ENCODE measurements around the gene FRY. TPM values are rescaled to one million over a fixed set of nuclear protein-coding genes. Genes with fewer than 3 reads are reported as not detected.

The FRY gene
- total RNA-seq, 2 experiments from 2014 or later = 1.2 to 1.5 TPM

- Mint-ChIP-seq H3K4me3 (no peak overlapping the region), H3K27ac (no peak overlapping the region), H3K36me3 (no peaks in the 10 kb centered on the region), H3K27me3 (peaks cover 13% of the 10 kb centered on the region), H3K4me1 (peaks cover 3% of the 10 kb centered on the region), H3K9me3 (ENCODE audit: low read depth) (no peaks in the 10 kb centered on the region)
- no peak for ATAC-seq
- CTCF ChIA-PET = no interaction called here
- DNase-seq = no peak
Measured at GRCh38 chr13:32302461-32302860, 270.9 kb downstream of the FRY start.

- Mint-ChIP-seq H3K4me3 (no peak overlapping the region), H3K9me3 (ENCODE audit: low read depth) (no peaks in the 10 kb centered on the region), H3K27me3 (peaks cover 2% of the 10 kb centered on the region), H3K27ac (no peak overlapping the region), H3K4me1 (peaks cover 16% of the 10 kb centered on the region), H3K36me3 (no peaks in the 10 kb centered on the region)
- ATAC-seq (no peak), DNase-seq (no peak)
- CTCF ChIA-PET = interaction anchor here (1.3 to 2.5 kb wide), 3 partner anchors 10 to 396 kb away, joined by 3 to 8 read pairs (median 8); partner anchors contain the start of genes BRCA2 and ZAR1L
Measured at GRCh38 chr13:32305646-32306045, 274.1 kb downstream of the FRY start.

- H3K4me1 Mint-ChIP-seq = peaks cover 24% of the 10 kb centered on the region
- CTCF ChIA-PET = interaction anchor here (1.3 to 2.9 kb wide), 2 partner anchors 35 to 400 kb away, joined by 3 to 10 read pairs; no protein-coding TSS in a partner anchor
- no peaks in the 10 kb centered on the region for H3K36me3 Mint-ChIP-seq
- H3K4me3 Mint-ChIP-seq = no peak overlapping the region
- H3K9me3 Mint-ChIP-seq (ENCODE audit: low read depth) = no peaks in the 10 kb centered on the region
- H3K27ac Mint-ChIP-seq = no peak overlapping the region
- ATAC-seq = peak; percentile 21
- H3K27me3 Mint-ChIP-seq = peaks cover 2% of the 10 kb centered on the region
- no peak for DNase-seq
Measured at GRCh38 chr13:32309312-32310133, 277.9 kb downstream of the FRY start.

- CTCF ChIA-PET = no interaction called here
- Mint-ChIP-seq H3K9me3 (ENCODE audit: low read depth) (no peaks in the 10 kb centered on the region), H3K4me3 (no peak overlapping the region), H3K27me3 (peaks cover 2% of the 10 kb centered on the region), H3K27ac (no peak overlapping the region), H3K4me1 (peaks cover 29% of the 10 kb centered on the region), H3K36me3 (no peaks in the 10 kb centered on the region)
- DNase-seq (no peak), ATAC-seq (peak; percentile 62)
Measured at GRCh38 chr13:32310134-32310706, 278.6 kb downstream of the FRY start.

- Mint-ChIP-seq H3K9me3 (ENCODE audit: low read depth) (no peaks in the 10 kb centered on the region), H3K4me1 (peaks cover 29% of the 10 kb centered on the region), H3K36me3 (peaks cover 3% of the 10 kb centered on the region), H3K4me3 (no peak overlapping the region), H3K27ac (no peak overlapping the region), H3K27me3 (peaks cover 2% of the 10 kb centered on the region)
- ATAC-seq (no peak), DNase-seq (no peak)
- CTCF ChIA-PET = interaction anchor here (1.0 to 2.2 kb wide), 3 partner anchors 11 to 402 kb away, joined by 3 to 8 read pairs (median 4); no protein-coding TSS in a partner anchor
Measured at GRCh38 chr13:32311188-32311897, 279.8 kb downstream of the FRY start.

- Mint-ChIP-seq H3K27me3 (no peaks in the 10 kb centered on the region), H3K4me3 (peak overlapping the region; percentile 93), H3K9me3 (ENCODE audit: low read depth) (no peaks in the 10 kb centered on the region), H3K36me3 (peaks cover 17% of the 10 kb centered on the region), H3K4me1 (peaks cover 42% of the 10 kb centered on the region), H3K27ac (peak overlapping the region; percentile 100)
- CTCF ChIA-PET = interaction anchor here (0.7 to 2.4 kb wide), 12 partner anchors 8 to 1503 kb away, joined by 3 to 9 read pairs (median 4); partner anchors contain the start of genes PDS5B and RFC3
- ATAC-seq (peak; percentile 67), DNase-seq (peak; percentile 86)
Measured at GRCh38 chr13:32314271-32315237, 283.0 kb downstream of the FRY start.

- peak; percentile 95 for ATAC-seq
- peaks cover 26% of the 10 kb centered on the region for H3K36me3 Mint-ChIP-seq
- CTCF ChIA-PET = interaction anchor here (0.7 to 2.4 kb wide), 13 partner anchors 9 to 1503 kb away, joined by 3 to 9 read pairs (median 4); partner anchors contain the start of genes PDS5B and RFC3
- H3K27me3 Mint-ChIP-seq = no peaks in the 10 kb centered on the region
- DNase-seq = peak; percentile 95
- H3K4me1 Mint-ChIP-seq = peaks cover 42% of the 10 kb centered on the region
- H3K27ac Mint-ChIP-seq = peak within 1 kb of the TSS; percentile 100
- peak within 1 kb of the TSS; percentile 93 for H3K4me3 Mint-ChIP-seq
- H3K9me3 Mint-ChIP-seq (ENCODE audit: low read depth) = no peaks in the 10 kb centered on the region
Measured at GRCh38 chr13:32315238-32316027, 283.9 kb downstream of the FRY start, which contains the start of the genes BRCA2 and ZAR1L. Gene BRCA2 (plus strand): TSS chr13:32315508. CDS start chr13:32316461, 953 bp downstream. Gene ZAR1L (minus strand): TSS chr13:32315363. CDS start chr13:32311925, 3,438 bp downstream.

GRCh38 chr13:32316028-32316339 is 284.4 kb downstream of the FRY start:
- ATAC-seq (peak; percentile 24), DNase-seq (no peak)
- H3K36me3 Mint-ChIP-seq = peaks cover 29% of the 10 kb centered on the region
- H3K27ac Mint-ChIP-seq = peak overlapping the region; percentile 100
- H3K4me3 Mint-ChIP-seq = peak overlapping the region; percentile 93
- CTCF ChIA-PET = interaction anchor here (1.1 to 2.4 kb wide), 8 partner anchors 10 to 492 kb away, joined by 3 to 9 read pairs (median 5); partner anchors contain the start of gene PDS5B
- H3K4me1 Mint-ChIP-seq = peaks cover 45% of the 10 kb centered on the region
- no peaks in the 10 kb centered on the region for H3K27me3 Mint-ChIP-seq
- H3K9me3 Mint-ChIP-seq (ENCODE audit: low read depth) = no peaks in the 10 kb centered on the region

- peaks cover 48% of the 10 kb centered on the region for H3K4me1 Mint-ChIP-seq
- H3K9me3 Mint-ChIP-seq (ENCODE audit: low read depth) = no peaks in the 10 kb centered on the region
- CTCF ChIA-PET = interaction anchor here (1.4 to 2.4 kb wide), 3 partner anchors 10 to 265 kb away, joined by 3 to 9 read pairs (median 8); no protein-coding TSS in a partner anchor
Measured at GRCh38 chr13:32316501-32316900, 284.9 kb downstream of the FRY start.

GRCh38 chr13:32317716-32318465 is 286.3 kb downstream of the FRY start:
- Mint-ChIP-seq H3K36me3 (peaks cover 43% of the 10 kb centered on the region), H3K4me1 (peaks cover 48% of the 10 kb centered on the region)

More at GRCh38 chr13:32316501-32316900, 284.9 kb downstream of the FRY start:
- H3K27ac Mint-ChIP-seq = peak overlapping the region; percentile 100
- no peaks in the 10 kb centered on the region for H3K27me3 Mint-ChIP-seq
- H3K36me3 Mint-ChIP-seq = peaks cover 32% of the 10 kb centered on the region
- no peak for DNase-seq
- no peak for ATAC-seq
- H3K4me3 Mint-ChIP-seq = peak overlapping the region; percentile 93

GRCh38 chr13:32320528-32320927 is 289.0 kb downstream of the FRY start:
- no peak for DNase-seq
- no peak overlapping the region for H3K4me3 Mint-ChIP-seq
- CTCF ChIA-PET = no interaction called here
- H3K27me3 Mint-ChIP-seq = no peaks in the 10 kb centered on the region
- no peak for ATAC-seq
- no peak overlapping the region for H3K27ac Mint-ChIP-seq
- no peaks in the 10 kb centered on the region for H3K9me3 Mint-ChIP-seq (ENCODE audit: low read depth)
- H3K4me1 Mint-ChIP-seq = peaks cover 40% of the 10 kb centered on the region
- peaks cover 54% of the 10 kb centered on the region for H3K36me3 Mint-ChIP-seq

More at GRCh38 chr13:32317716-32318465, 286.3 kb downstream of the FRY start:
- no peak overlapping the region for H3K27ac Mint-ChIP-seq
- DNase-seq = no peak
- no peak for ATAC-seq
- no peaks in the 10 kb centered on the region for H3K27me3 Mint-ChIP-seq
- H3K9me3 Mint-ChIP-seq (ENCODE audit: low read depth) = no peaks in the 10 kb centered on the region
- CTCF ChIA-PET = interaction anchor here (0.9 to 2.3 kb wide), 3 partner anchors 12 to 264 kb away, joined by 3 to 5 read pairs (median 5); no protein-coding TSS in a partner anchor
- no peak overlapping the region for H3K4me3 Mint-ChIP-seq
